ENCODE data around the gene SEMA3E. TPM values are rescaled to one million over a fixed set of nuclear protein-coding genes. Genes with fewer than 3 reads are reported as not detected.
A peak's percentile ranks its signal among the peaks of the same experiment; 100 is the strongest.
"Not testable (repeated sequence)": the region's sequence is repeated elsewhere in the genome, so short reads cannot be mapped to it uniquely, and the experiment has no call there.

SEMA3E gene
- total RNA-seq, 1 donor = 1.4 TPM

- Histone ChIP-seq H3K4me3 (ENCODE audit: insufficient read depth, low read length) (no peak overlapping the region), H3K4me1 (ENCODE audit: insufficient read depth, low read length) (no peaks in the 10 kb centered on the region), H4K20me1 (ENCODE audit: insufficient read depth, low read length) (no peaks in the 10 kb centered on the region), H3K27me3 (ENCODE audit: insufficient read depth, low read length) (no peaks in the 10 kb centered on the region), H2AFZ (ENCODE audit: low read length) (no peak overlapping the region), H3K9me3 (ENCODE audit: low read depth, low read length) (no peaks in the 10 kb centered on the region), H3K36me3 (ENCODE audit: insufficient read depth, low read length) (no peaks in the 10 kb centered on the region), H3K4me2 (ENCODE audit: insufficient read depth, low read length) (no peak overlapping the region), H3K79me2 (ENCODE audit: insufficient read depth, low read length) (no peaks in the 10 kb centered on the region), H3K27ac (ENCODE audit: low read depth, low read length) (no peak overlapping the region)
- TF ChIP-seq CTCF (IDR thresholded peaks at IDR 0.05; ENCODE audit: extremely low read depth, low read depth, low read length) = no peak
- no peak for DNase-seq (ENCODE audit: insufficient read length, low spot score, missing footprints)
These were observed 89.1 kb downstream of the SEMA3E start for GRCh38 chr7:83559887-83560286.

GRCh38 chr7:83552556-83552955 lies 96.4 kb downstream of the SEMA3E start:
- H3K4me2 ChIP-seq (ENCODE audit: insufficient read depth, low read length); H3K79me2 ChIP-seq (ENCODE audit: insufficient read depth, low read length); H3K4me1 ChIP-seq (ENCODE audit: insufficient read depth, low read length); H3K4me3 ChIP-seq (ENCODE audit: insufficient read depth, low read length); DNase-seq (ENCODE audit: insufficient read length, low spot score, missing footprints); H3K36me3 ChIP-seq (ENCODE audit: insufficient read depth, low read length); H3K27ac ChIP-seq (ENCODE audit: low read depth, low read length); H4K20me1 ChIP-seq (ENCODE audit: insufficient read depth, low read length); H2AFZ ChIP-seq (ENCODE audit: low read length); H3K9me3 ChIP-seq (ENCODE audit: low read depth, low read length); H3K27me3 ChIP-seq (ENCODE audit: insufficient read depth, low read length): not testable (repeated sequence)

- no peak overlapping the region for H3K4me2 ChIP-seq (ENCODE audit: insufficient read depth, low read length)
- no peaks in the 10 kb centered on the region for H3K4me1 ChIP-seq (ENCODE audit: insufficient read depth, low read length)
- no peak overlapping the region for H3K27ac ChIP-seq (ENCODE audit: low read depth, low read length)
- no peak for TF ChIP-seq CTCF (IDR thresholded peaks at IDR 0.05; ENCODE audit: extremely low read depth, low read depth, low read length)
- H3K27me3 ChIP-seq (ENCODE audit: insufficient read depth, low read length) = no peaks in the 10 kb centered on the region
- H3K9me3 ChIP-seq (ENCODE audit: low read depth, low read length) = no peaks in the 10 kb centered on the region
- DNase-seq (ENCODE audit: insufficient read length, low spot score, missing footprints) = no peak
- no peak overlapping the region for H3K4me3 ChIP-seq (ENCODE audit: insufficient read depth, low read length)
- H3K36me3 ChIP-seq (ENCODE audit: insufficient read depth, low read length) = no peaks in the 10 kb centered on the region
- H2AFZ ChIP-seq (ENCODE audit: low read length) = no peak overlapping the region
- no peaks in the 10 kb centered on the region for H4K20me1 ChIP-seq (ENCODE audit: insufficient read depth, low read length)
- no peaks in the 10 kb centered on the region for H3K79me2 ChIP-seq (ENCODE audit: insufficient read depth, low read length)
These were observed 98.8 kb downstream of the SEMA3E start for GRCh38 chr7:83550100-83550499.

- no peak overlapping the region for H3K27ac ChIP-seq (ENCODE audit: low read depth, low read length)
- no peaks in the 10 kb centered on the region for H3K9me3 ChIP-seq (ENCODE audit: low read depth, low read length)
- no peaks in the 10 kb centered on the region for H3K36me3 ChIP-seq (ENCODE audit: insufficient read depth, low read length)
- no peaks in the 10 kb centered on the region for H3K79me2 ChIP-seq (ENCODE audit: insufficient read depth, low read length)
- no peak overlapping the region for H3K4me2 ChIP-seq (ENCODE audit: insufficient read depth, low read length)
- H4K20me1 ChIP-seq (ENCODE audit: insufficient read depth, low read length) = no peaks in the 10 kb centered on the region
- H3K27me3 ChIP-seq (ENCODE audit: insufficient read depth, low read length) = no peaks in the 10 kb centered on the region
- TF ChIP-seq CTCF (IDR thresholded peaks at IDR 0.05; ENCODE audit: extremely low read depth, low read depth, low read length) = no peak
- no peak overlapping the region for H3K4me3 ChIP-seq (ENCODE audit: insufficient read depth, low read length)
- H2AFZ ChIP-seq (ENCODE audit: low read length) = peak overlapping the region; percentile 10
- no peak for DNase-seq (ENCODE audit: insufficient read length, low spot score, missing footprints)
- H3K4me1 ChIP-seq (ENCODE audit: insufficient read depth, low read length) = no peaks in the 10 kb centered on the region
These were observed 100.7 kb downstream of the SEMA3E start for GRCh38 chr7:83548250-83548649.
